Measurements from ENCODE around the gene CAMTA1.
"Not testable (repeated sequence)": the region's sequence is repeated elsewhere in the genome, so short reads cannot be mapped to it uniquely, and the experiment has no call there.

The CAMTA1 gene

DNA sequence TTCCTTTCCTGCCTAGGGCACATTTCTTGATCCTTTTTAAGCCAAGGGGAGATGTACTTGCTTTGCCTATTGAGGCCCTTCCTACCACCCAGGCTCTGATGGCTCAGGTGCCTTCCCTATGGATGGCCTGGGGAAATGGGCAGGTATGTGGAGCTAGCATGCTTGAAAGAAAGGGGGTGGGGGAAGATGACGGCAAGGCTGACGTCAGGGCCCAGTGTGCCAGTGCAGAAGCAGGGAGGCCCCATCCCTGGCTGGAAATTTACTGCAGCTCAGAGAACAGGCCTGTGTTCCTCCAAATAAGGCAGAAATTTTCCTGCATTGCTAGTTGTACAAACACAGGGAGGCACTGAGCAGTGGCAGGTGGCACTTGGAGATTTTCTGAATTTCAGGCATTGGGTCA, 532.6 kb downstream of the CAMTA1 start:
- Histone ChIP-seq H3K9ac (ENCODE audit: low read depth, low read length) (no peak overlapping the region), H3K4me3 (ENCODE audit: low read depth, low read length) (no peak overlapping the region), H3K9me3 (ENCODE audit: control insufficient read depth, insufficient read depth, low read length) (no peaks in the 10 kb centered on the region), H3K4me1 (ENCODE audit: control insufficient read depth, insufficient read depth, low read length) (no peaks in the 10 kb centered on the region), H3K36me3 (ENCODE audit: control insufficient read depth, insufficient read depth, low read length) (no peaks in the 10 kb centered on the region), H3K27me3 (ENCODE audit: control insufficient read depth, insufficient read depth, low read length) (no peaks in the 10 kb centered on the region)

- Histone ChIP-seq H3K36me3 (ENCODE audit: control insufficient read depth, insufficient read depth, low read length) (no peaks in the 10 kb centered on the region), H3K27me3 (ENCODE audit: control insufficient read depth, insufficient read depth, low read length) (no peaks in the 10 kb centered on the region), H3K9me3 (ENCODE audit: control insufficient read depth, insufficient read depth, low read length) (no peaks in the 10 kb centered on the region), H3K4me3 (ENCODE audit: low read depth, low read length) (no peak overlapping the region), H3K4me1 (ENCODE audit: control insufficient read depth, insufficient read depth, low read length) (no peaks in the 10 kb centered on the region), H3K9ac (ENCODE audit: low read depth, low read length) (no peak overlapping the region)
These were observed 533.9 kb downstream of the CAMTA1 start for GRCh38 chr1:7319196-7319595.

GRCh38 chr1:7320661-7321060, 535.4 kb downstream of the CAMTA1 start:
- Histone ChIP-seq H3K9me3 (ENCODE audit: control insufficient read depth, insufficient read depth, low read length) (no peaks in the 10 kb centered on the region), H3K4me1 (ENCODE audit: control insufficient read depth, insufficient read depth, low read length) (no peaks in the 10 kb centered on the region), H3K9ac (ENCODE audit: low read depth, low read length) (no peak overlapping the region), H3K36me3 (ENCODE audit: control insufficient read depth, insufficient read depth, low read length) (no peaks in the 10 kb centered on the region), H3K27me3 (ENCODE audit: control insufficient read depth, insufficient read depth, low read length) (no peaks in the 10 kb centered on the region), H3K4me3 (ENCODE audit: low read depth, low read length) (no peak overlapping the region)

- no peaks in the 10 kb centered on the region for H3K9me3 ChIP-seq (ENCODE audit: control insufficient read depth, insufficient read depth, low read length)
- no peaks in the 10 kb centered on the region for H3K27me3 ChIP-seq (ENCODE audit: control insufficient read depth, insufficient read depth, low read length)
- no peak overlapping the region for H3K4me3 ChIP-seq (ENCODE audit: low read depth, low read length)
- H3K4me1 ChIP-seq (ENCODE audit: control insufficient read depth, insufficient read depth, low read length): no peaks in the 10 kb centered on the region
- no peaks in the 10 kb centered on the region for H3K36me3 ChIP-seq (ENCODE audit: control insufficient read depth, insufficient read depth, low read length)
- H3K9ac ChIP-seq (ENCODE audit: low read depth, low read length): no peak overlapping the region
These were observed 537.1 kb downstream of the CAMTA1 start for GRCh38 chr1:7322283-7322785.

DNA sequence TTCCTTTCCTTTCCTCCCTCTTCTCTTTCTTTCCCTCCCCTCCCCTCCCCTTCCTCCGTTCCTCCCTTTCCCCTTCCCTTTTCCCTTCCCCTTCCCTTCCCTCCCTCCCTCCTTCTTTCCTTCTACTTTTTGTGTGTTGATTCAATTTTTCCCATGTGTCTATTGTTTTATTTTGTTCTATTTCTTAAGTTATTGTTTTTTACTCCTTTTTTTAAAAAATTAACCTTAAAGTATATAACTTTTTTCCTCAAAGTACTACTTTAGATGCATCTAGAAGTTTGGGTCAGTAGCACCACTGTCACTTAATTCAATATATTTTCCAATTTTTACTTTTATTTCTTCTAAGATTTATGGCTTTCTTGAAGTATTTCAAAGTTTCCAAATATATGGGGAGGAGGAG, 537.7 kb downstream of the CAMTA1 start:
- Histone ChIP-seq H3K36me3 (ENCODE audit: control insufficient read depth, insufficient read depth, low read length) (no peaks in the 10 kb centered on the region), H3K9me3 (ENCODE audit: control insufficient read depth, insufficient read depth, low read length) (no peaks in the 10 kb centered on the region), H3K27me3 (ENCODE audit: control insufficient read depth, insufficient read depth, low read length) (no peaks in the 10 kb centered on the region), H3K4me3 (ENCODE audit: low read depth, low read length) (no peak overlapping the region), H3K9ac (ENCODE audit: low read depth, low read length) (no peak overlapping the region), H3K4me1 (ENCODE audit: control insufficient read depth, insufficient read depth, low read length) (no peaks in the 10 kb centered on the region)

- H3K4me3 ChIP-seq (ENCODE audit: low read depth, low read length): no peak overlapping the region
- no peaks in the 10 kb centered on the region for H3K27me3 ChIP-seq (ENCODE audit: control insufficient read depth, insufficient read depth, low read length)
- no peaks in the 10 kb centered on the region for H3K36me3 ChIP-seq (ENCODE audit: control insufficient read depth, insufficient read depth, low read length)
- H3K4me1 ChIP-seq (ENCODE audit: control insufficient read depth, insufficient read depth, low read length): no peaks in the 10 kb centered on the region
- no peaks in the 10 kb centered on the region for H3K9me3 ChIP-seq (ENCODE audit: control insufficient read depth, insufficient read depth, low read length)
- H3K9ac ChIP-seq (ENCODE audit: low read depth, low read length): no peak overlapping the region
These were observed 540.0 kb downstream of the CAMTA1 start for GRCh38 chr1:7325254-7325653.

GRCh38 chr1:7326366-7326765, 541.1 kb downstream of the CAMTA1 start:
- Histone ChIP-seq H3K36me3 (ENCODE audit: control insufficient read depth, insufficient read depth, low read length) (no peaks in the 10 kb centered on the region), H3K4me1 (ENCODE audit: control insufficient read depth, insufficient read depth, low read length) (no peaks in the 10 kb centered on the region), H3K27me3 (ENCODE audit: control insufficient read depth, insufficient read depth, low read length) (no peaks in the 10 kb centered on the region), H3K9ac (ENCODE audit: low read depth, low read length) (no peak overlapping the region), H3K9me3 (ENCODE audit: control insufficient read depth, insufficient read depth, low read length) (no peaks in the 10 kb centered on the region), H3K4me3 (ENCODE audit: low read depth, low read length) (no peak overlapping the region)

DNA sequence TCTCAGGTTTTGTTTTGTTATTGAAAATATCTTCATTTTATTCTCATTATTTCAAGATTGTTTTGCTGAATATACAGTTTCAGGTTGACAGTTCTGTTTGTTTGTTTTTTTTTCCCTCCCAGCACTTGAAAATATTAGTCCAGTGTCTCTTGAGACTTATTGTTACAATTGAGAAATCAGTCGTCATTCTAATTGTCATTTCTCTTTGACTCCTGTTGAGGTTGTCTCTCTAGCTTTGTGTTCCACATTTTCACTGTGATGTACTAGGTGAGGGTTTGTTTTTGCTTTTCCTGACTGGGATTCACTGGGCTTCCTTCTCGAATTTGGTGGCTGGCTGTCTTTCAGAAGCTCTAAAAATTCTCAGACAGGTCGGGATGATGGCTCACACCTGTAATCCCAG, 542.6 kb downstream of the CAMTA1 start:
- Histone ChIP-seq H3K36me3 (ENCODE audit: control insufficient read depth, insufficient read depth, low read length) (no peaks in the 10 kb centered on the region), H3K27me3 (ENCODE audit: control insufficient read depth, insufficient read depth, low read length) (no peaks in the 10 kb centered on the region), H3K9me3 (ENCODE audit: control insufficient read depth, insufficient read depth, low read length) (no peaks in the 10 kb centered on the region), H3K9ac (ENCODE audit: low read depth, low read length) (no peak overlapping the region), H3K4me1 (ENCODE audit: control insufficient read depth, insufficient read depth, low read length) (no peaks in the 10 kb centered on the region), H3K4me3 (ENCODE audit: low read depth, low read length) (no peak overlapping the region)

- Histone ChIP-seq H3K27me3 (ENCODE audit: control insufficient read depth, insufficient read depth, low read length) (no peaks in the 10 kb centered on the region), H3K4me3 (ENCODE audit: low read depth, low read length) (no peak overlapping the region), H3K9ac (ENCODE audit: low read depth, low read length) (no peak overlapping the region)
These were observed 544.8 kb downstream of the CAMTA1 start for GRCh38 chr1:7329868-7330615.

DNA sequence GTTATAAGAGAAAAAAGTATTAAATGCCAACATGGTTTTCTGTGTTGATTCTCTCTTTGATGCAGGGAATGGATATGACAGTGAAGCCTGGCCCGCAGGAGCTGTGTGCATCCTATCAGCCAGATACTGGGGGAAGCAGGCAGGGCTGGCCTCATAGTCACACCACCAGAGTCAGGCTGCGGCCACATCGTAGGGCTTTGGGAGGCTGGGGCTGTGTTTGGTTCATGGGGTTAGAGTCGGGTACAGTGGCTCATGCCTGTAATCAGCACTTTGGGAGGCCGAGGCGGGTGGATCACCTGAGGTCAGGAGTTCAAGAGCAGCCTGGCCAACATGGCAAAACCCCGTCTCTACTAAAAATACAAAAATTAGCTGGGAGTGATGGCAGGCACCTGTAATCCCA, 545.5 kb downstream of the CAMTA1 start:
- H3K4me3 ChIP-seq (ENCODE audit: low read depth, low read length); H3K9ac ChIP-seq (ENCODE audit: low read depth, low read length); H3K9me3 ChIP-seq (ENCODE audit: control insufficient read depth, insufficient read depth, low read length); H3K4me1 ChIP-seq (ENCODE audit: control insufficient read depth, insufficient read depth, low read length); H3K36me3 ChIP-seq (ENCODE audit: control insufficient read depth, insufficient read depth, low read length); H3K27me3 ChIP-seq (ENCODE audit: control insufficient read depth, insufficient read depth, low read length): not testable (repeated sequence)

More at GRCh38 chr1:7329868-7330615, 544.8 kb downstream of the CAMTA1 start:
- H3K36me3 ChIP-seq (ENCODE audit: control insufficient read depth, insufficient read depth, low read length): no peaks in the 10 kb centered on the region
- H3K9me3 ChIP-seq (ENCODE audit: control insufficient read depth, insufficient read depth, low read length): no peaks in the 10 kb centered on the region
- H3K4me1 ChIP-seq (ENCODE audit: control insufficient read depth, insufficient read depth, low read length): no peaks in the 10 kb centered on the region

GRCh38 chr1:7331926-7332535, 546.8 kb downstream of the CAMTA1 start:
- Histone ChIP-seq H3K4me1 (ENCODE audit: control insufficient read depth, insufficient read depth, low read length) (no peaks in the 10 kb centered on the region), H3K9me3 (ENCODE audit: control insufficient read depth, insufficient read depth, low read length) (no peaks in the 10 kb centered on the region), H3K36me3 (ENCODE audit: control insufficient read depth, insufficient read depth, low read length) (no peaks in the 10 kb centered on the region), H3K27me3 (ENCODE audit: control insufficient read depth, insufficient read depth, low read length) (no peaks in the 10 kb centered on the region), H3K9ac (ENCODE audit: low read depth, low read length) (no peak overlapping the region), H3K4me3 (ENCODE audit: low read depth, low read length) (no peak overlapping the region)

DNA sequence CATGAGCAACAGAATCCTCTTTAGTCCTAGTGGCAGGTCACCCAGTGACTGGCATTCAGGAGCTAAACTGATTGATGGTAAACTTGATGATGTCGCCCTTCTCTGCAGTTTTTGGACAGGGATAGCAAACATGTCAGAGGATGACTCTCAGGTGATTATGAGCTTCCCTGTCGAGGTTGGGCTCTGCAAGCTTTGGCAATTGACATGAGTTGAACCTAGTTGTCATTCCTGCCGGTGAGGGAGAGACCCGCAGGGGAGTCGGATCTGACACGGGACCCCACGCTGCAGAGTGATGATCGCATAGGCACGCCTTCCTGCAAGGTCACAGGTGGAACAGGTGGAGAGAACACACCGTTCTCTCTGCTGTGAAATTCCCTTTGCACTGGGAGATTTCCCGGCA, 547.8 kb downstream of the CAMTA1 start:
- Histone ChIP-seq H3K4me1 (ENCODE audit: control insufficient read depth, insufficient read depth, low read length) (no peaks in the 10 kb centered on the region), H3K9me3 (ENCODE audit: control insufficient read depth, insufficient read depth, low read length) (no peaks in the 10 kb centered on the region), H3K27me3 (ENCODE audit: control insufficient read depth, insufficient read depth, low read length) (no peaks in the 10 kb centered on the region), H3K4me3 (ENCODE audit: low read depth, low read length) (no peak overlapping the region), H3K36me3 (ENCODE audit: control insufficient read depth, insufficient read depth, low read length) (no peaks in the 10 kb centered on the region), H3K9ac (ENCODE audit: low read depth, low read length) (no peak overlapping the region)

Data from iPS-15b (cell line).